Mesenteric fat pad (tissue), 1 donor: ENCODE results near the gene OR7C2. TPM values are rescaled to one million over a fixed set of nuclear protein-coding genes. Genes with fewer than 3 reads are reported as not detected.
A peak's percentile ranks its signal among the peaks of the same experiment; 100 is the strongest.

Experiments
- DNase-seq: peaks from one replicate; pipeline ENCODE4 v3.0.0-alpha.2; 2020; ENCODE audit warnings: low spot score
- long read RNA-seq: library from polyadenylated mRNA; unstranded; transcript quantifications from one replicate; pipeline ENCODE4 v2.0.0, GENCODE V29; 2020
- total RNA-seq: library from RNA; stranded (reverse); fragmentation: NEBNext Ultra II Directional; extraction: Animal tissue kit (Norgen Biotek cat#: 25700); gene quantifications from one replicate; pipeline ENCODE4 v1.2.1, GENCODE V29; 2021
- donor health status: DM: yes; HTN: yes; CAD: no.

Gene OR7C2
- not detected for total RNA-seq
- long read RNA-seq = 0 reads

- DNase-seq = no peak
Measured at GRCh38 chr19:14941189-14941588, at the start of gene OR7C2. Gene OR7C2, plus strand, starts transcription at chr19:14941489. Its CDS starts 0 bp downstream, at chr19:14941489.

GRCh38 chr19:14901675-14902260 is 39.5 kb upstream of the OR7C2 start:
- DNase-seq = no peak

GRCh38 chr19:14906711-14907110 is 34.6 kb upstream of the OR7C2 start:
- DNase-seq = no peak

GRCh38 chr19:14915116-14915515 is 26.2 kb upstream of the OR7C2 start:
- DNase-seq = no peak

- DNase-seq = no peak
Measured at GRCh38 chr19:14916848-14917247, 24.4 kb upstream of the OR7C2 start.

- no peak for DNase-seq
Measured at GRCh38 chr19:14933506-14933905, 7.8 kb upstream of the OR7C2 start.

DNA sequence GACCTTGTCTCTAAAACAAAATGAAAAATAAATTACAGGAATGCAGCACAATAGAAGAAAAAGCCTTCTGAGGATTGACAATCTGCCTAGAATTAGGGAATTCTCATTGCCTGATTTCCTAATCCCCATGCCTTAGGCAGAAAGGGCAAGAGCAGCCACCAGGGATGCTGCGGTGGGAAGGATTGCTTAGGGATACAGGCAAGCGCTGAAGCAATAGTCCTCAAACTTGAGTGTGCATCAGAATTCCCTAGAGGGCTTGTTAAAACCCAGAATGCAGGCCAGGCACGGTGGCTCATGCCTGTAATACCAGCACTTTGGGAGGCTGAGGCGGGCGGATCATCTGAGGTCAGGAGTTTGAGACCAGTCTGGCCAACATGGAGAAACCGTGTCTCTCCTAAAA is 1.0 kb upstream of the OR7C2 start:
- no peak for DNase-seq

GRCh38 chr19:14943601-14944000 is 2.3 kb downstream of the OR7C2 start:
- no peak for DNase-seq

- no peak for DNase-seq
Measured at GRCh38 chr19:14944456-14944855, 3.2 kb downstream of the OR7C2 start.

DNA sequence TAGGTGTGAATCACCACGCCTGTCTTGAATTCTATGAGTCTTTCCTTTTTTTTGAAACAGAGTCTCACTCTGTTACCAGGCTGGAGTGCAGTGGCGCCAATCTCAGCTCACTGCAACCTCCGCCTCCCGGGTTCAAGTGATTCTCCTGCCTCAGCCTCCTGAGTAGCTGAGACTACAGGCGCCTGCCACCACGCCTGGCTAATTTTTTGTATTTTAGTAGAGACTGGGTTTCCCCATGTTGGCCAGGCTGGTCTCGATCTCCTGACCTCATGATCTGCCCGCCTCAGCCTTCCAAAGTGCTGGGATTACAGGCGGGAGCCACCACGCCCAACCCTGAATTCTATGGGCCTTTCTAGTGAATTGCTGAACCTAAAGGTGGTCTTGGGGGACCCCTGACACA is 8.1 kb downstream of the OR7C2 start:
- peak; percentile 55 for DNase-seq

DNA sequence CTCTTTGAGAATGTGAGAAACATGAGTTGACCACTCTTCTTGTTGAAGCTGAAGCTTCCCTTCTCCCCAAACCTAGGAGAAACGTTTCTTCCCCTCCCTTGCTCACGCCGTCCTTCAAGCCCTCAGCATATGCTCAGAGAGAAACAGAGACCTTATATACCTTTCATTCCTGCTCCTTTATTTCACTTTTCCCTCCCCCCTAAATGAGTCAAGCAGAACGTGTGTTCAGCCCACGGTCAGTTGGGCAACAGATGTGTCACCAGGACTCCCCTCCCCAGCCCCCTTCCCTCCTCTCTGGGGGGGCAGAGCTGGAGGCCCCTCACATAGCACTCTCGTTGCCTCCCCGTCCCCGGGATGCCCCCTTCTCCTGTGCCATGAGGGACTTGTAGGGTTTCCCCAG is 8.6 kb downstream of the OR7C2 start:
- no peak for DNase-seq

DNA sequence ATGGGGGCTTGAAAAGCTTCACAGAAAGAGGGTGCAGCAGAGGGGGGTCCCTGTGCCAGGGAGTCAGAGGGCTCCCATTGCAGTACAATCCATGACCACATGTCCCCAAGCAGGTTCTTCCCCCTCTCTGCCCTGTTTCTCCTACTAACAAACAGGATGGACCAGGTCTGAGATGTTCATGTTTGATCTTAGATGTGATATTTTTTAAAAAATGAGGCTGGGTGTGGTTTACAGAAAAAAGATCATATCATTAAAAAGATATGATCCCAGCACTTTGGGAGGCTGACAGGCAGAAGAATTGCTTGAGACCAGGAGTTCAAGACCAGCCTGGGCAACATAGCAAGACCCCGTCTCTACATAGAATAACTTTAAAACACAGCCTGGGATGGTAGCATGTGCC is 9.1 kb downstream of the OR7C2 start:
- DNase-seq = no peak

DNA sequence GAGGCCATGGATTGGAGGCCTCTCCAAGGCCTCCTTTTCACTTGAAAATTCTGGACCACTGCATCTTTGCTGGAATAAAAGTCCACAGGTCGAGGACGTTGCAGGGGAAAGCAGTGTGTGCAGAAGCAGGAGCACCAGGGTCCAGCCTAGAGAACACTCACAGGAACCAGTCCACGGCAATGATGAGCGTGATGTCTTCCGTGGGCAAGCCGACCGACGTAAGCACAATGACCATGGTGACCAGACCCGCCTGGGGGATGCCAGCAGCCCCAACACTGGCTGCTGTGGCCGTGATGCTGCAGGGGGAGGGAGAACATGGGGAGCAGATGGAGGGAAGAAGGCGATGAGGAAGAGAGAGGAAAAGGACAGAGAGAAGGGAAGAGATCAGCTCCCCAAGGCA is 11.5 kb downstream of the OR7C2 start:
- no peak for DNase-seq

GRCh38 chr19:14954071-14954655 is 12.9 kb downstream of the OR7C2 start:
- peak; percentile 69 for DNase-seq

GRCh38 chr19:14957464-14957863 is 16.2 kb downstream of the OR7C2 start:
- no peak for DNase-seq

GRCh38 chr19:14959263-14959662 is 18.0 kb downstream of the OR7C2 start:
- DNase-seq = no peak

GRCh38 chr19:14961956-14962685 is 20.8 kb downstream of the OR7C2 start:
- DNase-seq = peak; percentile 65

DNA sequence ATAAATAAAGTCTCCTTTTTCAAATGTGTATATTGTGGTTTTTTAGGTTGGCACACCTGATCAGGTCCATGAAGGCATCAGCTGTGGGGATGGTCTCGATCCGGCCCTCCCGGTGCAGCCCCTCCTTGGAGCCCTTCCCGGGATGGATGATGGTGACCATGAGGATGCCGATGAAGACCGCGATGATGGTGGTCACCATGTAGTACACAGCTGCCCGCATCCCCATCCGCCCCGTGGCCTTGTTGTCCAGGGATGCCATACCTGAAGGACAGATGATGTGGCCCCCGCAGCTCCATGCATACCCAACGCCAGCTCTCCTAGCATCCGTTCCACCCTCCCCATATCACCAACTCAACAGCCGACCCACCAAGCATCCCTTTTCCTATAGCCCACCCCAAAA is 27.0 kb downstream of the OR7C2 start:
- peak; percentile 67 for DNase-seq

GRCh38 chr19:14971474-14971873 is 30.2 kb downstream of the OR7C2 start:
- DNase-seq = peak; percentile 57

GRCh38 chr19:14972676-14973075 is 31.4 kb downstream of the OR7C2 start:
- DNase-seq = peak; percentile 76

DNA sequence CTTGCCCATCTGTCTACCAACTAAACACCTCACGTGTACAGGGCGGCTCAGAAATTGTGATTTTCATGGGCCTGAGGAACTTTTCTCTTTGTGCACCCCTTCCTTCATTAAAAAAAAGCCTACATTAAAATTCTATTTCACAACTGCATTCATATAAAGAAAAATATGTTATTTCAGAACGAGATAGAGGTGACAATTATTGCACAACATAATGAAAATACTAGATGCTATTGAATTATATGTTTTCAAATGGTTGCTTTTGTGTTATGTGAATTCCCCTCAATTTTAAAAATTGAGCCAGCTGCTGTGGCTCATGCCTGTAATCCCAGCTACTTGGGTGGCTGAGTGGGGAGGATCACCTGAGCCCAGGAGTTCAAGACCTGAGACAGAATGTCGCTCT is 33.2 kb downstream of the OR7C2 start:
- no peak for DNase-seq

DNA sequence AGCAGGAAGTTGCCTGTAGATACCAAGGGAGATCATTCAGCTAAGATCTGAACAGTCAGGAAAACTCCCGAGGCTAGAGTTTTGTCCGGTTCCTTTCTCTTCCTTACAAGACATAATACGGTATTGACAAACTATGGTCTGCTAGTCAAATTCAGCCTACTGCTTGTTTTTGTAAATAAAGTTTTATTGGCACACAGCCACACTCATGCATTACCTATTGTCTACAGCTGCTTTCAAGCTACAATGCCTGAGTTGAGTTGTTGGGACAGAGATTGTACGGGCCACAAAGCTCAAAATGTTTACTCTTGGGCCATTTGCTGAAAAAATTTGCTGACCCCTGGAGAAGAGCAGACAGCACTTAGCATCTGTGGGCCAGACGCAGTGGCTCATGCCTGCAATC is 35.8 kb downstream of the OR7C2 start:
- DNase-seq = no peak
